ENCODE measurements around the gene ANKRD2.

- TF ChIP-seq EZH2 (IDR thresholded peaks at IDR 0.05; ENCODE audit: borderline replicate concordance, low read length) (no peak), CTCF (conservative IDR thresholded peaks at IDR 0.05 in 1 of 2, IDR thresholded peaks at IDR 0.05 in 1 of 2; ENCODE audit: extremely low read depth in 1 of 2, insufficient read depth in 1 of 2, low read depth in 1 of 2, low read length in 2 of 2) (no peak)
Observed at GRCh38 chr10:97582169-97582568, 9.6 kb downstream of the ANKRD2 start.

Measured in mammary epithelial cell (primary cell).